Measurements from ENCODE around the gene SHISA9.

SHISA9 gene

GRCh38 chr16:13068912-13069583 lies 167.7 kb downstream of the SHISA9 start:
- H3K4me2 ChIP-seq (ENCODE audit: low read depth, low read length, poor library complexity, severe bottlenecking), result no peak overlapping the region
- TF ChIP-seq CTCF (conservative IDR thresholded peaks at IDR 0.05; ENCODE audit: low read length) (no peak), EZH2phosphoT487 (IDR thresholded peaks at IDR 0.05; ENCODE audit: borderline replicate concordance) (no peak)
- no peaks in the 10 kb centered on the region for H3K4me1 ChIP-seq (ENCODE audit: insufficient read depth, low read length, poor library complexity, severe bottlenecking)
- H3K27me3 ChIP-seq (ENCODE audit: insufficient read depth, low read length, poor library complexity, severe bottlenecking), result no peaks in the 10 kb centered on the region
- no peak overlapping the region for H3K9ac ChIP-seq (ENCODE audit: low read depth, low read length, poor library complexity, severe bottlenecking)
- H3K4me3 ChIP-seq (ENCODE audit: low read length, poor library complexity, severe bottlenecking), result no peak overlapping the region
- no peaks in the 10 kb centered on the region for H3K36me3 ChIP-seq (ENCODE audit: insufficient read depth, low read length)
- no peaks in the 10 kb centered on the region for H4K20me1 ChIP-seq (ENCODE audit: insufficient read depth, low read length, poor library complexity, severe bottlenecking)
- no peaks in the 10 kb centered on the region for H3K9me3 ChIP-seq (ENCODE audit: insufficient read depth, low read depth, low read length)
- H3F3A ChIP-seq (ENCODE audit: low read depth), result no peaks in the 10 kb centered on the region
- H3K79me2 ChIP-seq (ENCODE audit: insufficient read depth, low read length), result no peaks in the 10 kb centered on the region
- H2AFZ ChIP-seq (ENCODE audit: low read length), result no peak overlapping the region
- no peaks in the 10 kb centered on the region for H3K9me2 ChIP-seq (replicated peaks; ENCODE audit: low read depth, low read length)

GRCh38 chr16:13070268-13070667 lies 168.9 kb downstream of the SHISA9 start:
- no peaks in the 10 kb centered on the region for H3K79me2 ChIP-seq (ENCODE audit: insufficient read depth, low read length)
- no peaks in the 10 kb centered on the region for H3K36me3 ChIP-seq (ENCODE audit: insufficient read depth, low read length)
- no peak overlapping the region for H2AFZ ChIP-seq (ENCODE audit: low read length)
- no peaks in the 10 kb centered on the region for H3K4me1 ChIP-seq (ENCODE audit: insufficient read depth, low read length, poor library complexity, severe bottlenecking)
- no peak overlapping the region for H3K4me3 ChIP-seq (ENCODE audit: low read length, poor library complexity, severe bottlenecking)
- no peaks in the 10 kb centered on the region for H3F3A ChIP-seq (ENCODE audit: low read depth)
- H4K20me1 ChIP-seq (ENCODE audit: insufficient read depth, low read length, poor library complexity, severe bottlenecking), result no peaks in the 10 kb centered on the region
- H3K4me2 ChIP-seq (ENCODE audit: low read depth, low read length, poor library complexity, severe bottlenecking), result no peak overlapping the region
- TF ChIP-seq CTCF (conservative IDR thresholded peaks at IDR 0.05; ENCODE audit: low read length) (no peak), EZH2phosphoT487 (IDR thresholded peaks at IDR 0.05; ENCODE audit: borderline replicate concordance) (no peak)
- no peak overlapping the region for H3K9ac ChIP-seq (ENCODE audit: low read depth, low read length, poor library complexity, severe bottlenecking)
- H3K27me3 ChIP-seq (ENCODE audit: insufficient read depth, low read length, poor library complexity, severe bottlenecking), result no peaks in the 10 kb centered on the region
- H3K9me3 ChIP-seq (ENCODE audit: insufficient read depth, low read depth, low read length), result no peaks in the 10 kb centered on the region
- H3K9me2 ChIP-seq (replicated peaks; ENCODE audit: low read depth, low read length), result no peaks in the 10 kb centered on the region

- Histone ChIP-seq H3K27me3 (ENCODE audit: insufficient read depth, low read length, poor library complexity, severe bottlenecking) (no peaks in the 10 kb centered on the region), H3K79me2 (ENCODE audit: insufficient read depth, low read length) (no peaks in the 10 kb centered on the region), H3K4me2 (ENCODE audit: low read depth, low read length, poor library complexity, severe bottlenecking) (no peak overlapping the region), H3K9ac (ENCODE audit: low read depth, low read length, poor library complexity, severe bottlenecking) (no peak overlapping the region), H3K9me2 (replicated peaks; ENCODE audit: low read depth, low read length) (no peaks in the 10 kb centered on the region), H3K36me3 (ENCODE audit: insufficient read depth, low read length) (no peaks in the 10 kb centered on the region), H3K4me1 (ENCODE audit: insufficient read depth, low read length, poor library complexity, severe bottlenecking) (no peaks in the 10 kb centered on the region), H2AFZ (ENCODE audit: low read length) (no peak overlapping the region), H3K4me3 (ENCODE audit: low read length, poor library complexity, severe bottlenecking) (no peak overlapping the region), H3F3A (ENCODE audit: low read depth) (no peaks in the 10 kb centered on the region), H3K9me3 (ENCODE audit: insufficient read depth, low read depth, low read length) (no peaks in the 10 kb centered on the region), H4K20me1 (ENCODE audit: insufficient read depth, low read length, poor library complexity, severe bottlenecking) (no peaks in the 10 kb centered on the region)
- TF ChIP-seq EZH2phosphoT487 (IDR thresholded peaks at IDR 0.05; ENCODE audit: borderline replicate concordance) (no peak), CTCF (conservative IDR thresholded peaks at IDR 0.05; ENCODE audit: low read length) (no peak)
Observed at GRCh38 chr16:13076878-13077277, 175.5 kb downstream of the SHISA9 start.

Measured in Loucy (cell line).